ENCODE data around the gene ANKRD6.

Gene ANKRD6

DNA sequence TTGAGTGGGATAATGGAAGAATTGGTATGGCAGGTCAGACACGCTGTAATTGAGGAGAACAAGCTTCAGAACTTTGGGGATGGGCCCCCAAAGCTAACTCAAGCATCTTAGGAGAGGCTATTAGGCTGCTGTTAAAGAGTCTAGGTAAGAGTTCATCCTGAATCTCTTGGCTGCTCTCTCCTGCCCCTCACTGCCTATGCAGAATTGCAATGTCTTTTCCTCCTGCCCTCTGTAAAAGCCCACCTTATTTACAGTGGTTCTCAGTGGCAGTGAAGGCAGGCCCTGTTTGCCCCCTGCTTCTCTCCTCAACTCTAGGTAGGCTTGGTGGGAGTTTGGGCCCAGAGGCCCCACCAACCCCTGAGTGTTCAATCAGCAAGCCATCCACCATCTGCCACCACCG lies 150.6 kb downstream of the ANKRD6 start:
- no peak overlapping the region for H3K27ac ChIP-seq (ENCODE audit: low read depth, low read length)
- H3K4me1 ChIP-seq (ENCODE audit: control insufficient read depth, low read depth, low read length): peaks cover 21% of the 10 kb centered on the region
- H3K4me2 ChIP-seq (ENCODE audit: low read length): no peak overlapping the region
- no peak overlapping the region for H4K5ac ChIP-seq (ENCODE audit: low read length)
- H3K4ac ChIP-seq (ENCODE audit: low read depth, low read length): no peak overlapping the region
- no peak overlapping the region for H2BK5ac ChIP-seq (ENCODE audit: low read length)
- peak overlapping the region; percentile 5 for H2BK120ac ChIP-seq (ENCODE audit: low read depth, low read length)
- H3K4me3 ChIP-seq (ENCODE audit: low read length): no peak overlapping the region
- no peaks in the 10 kb centered on the region for H3K36me3 ChIP-seq (ENCODE audit: control insufficient read depth, insufficient read depth, low read length)
- no peak overlapping the region for H2AK5ac ChIP-seq (ENCODE audit: low read length)
- WGBS (ENCODE audit: extremely low coverage, insufficient coverage, low lambda C conversion rate): no CpG with 5 or more reads among the region's 2 CpGs
- no peak overlapping the region for H3K23ac ChIP-seq (ENCODE audit: low read length)
- no peaks in the 10 kb centered on the region for H3K27me3 ChIP-seq (ENCODE audit: insufficient read depth, low read length, poor library complexity)
- H3K9ac ChIP-seq (ENCODE audit: low read length): no peak overlapping the region
- H3K56ac ChIP-seq (ENCODE audit: low read length): no peak overlapping the region
- peak; percentile 39 for DNase-seq
- H3K79me1 ChIP-seq (ENCODE audit: low read length): peaks cover 2% of the 10 kb centered on the region
- H3K79me2 ChIP-seq (ENCODE audit: control insufficient read depth, insufficient read depth, low read length): no peaks in the 10 kb centered on the region
- peak overlapping the region; percentile 85 for H3K18ac ChIP-seq (ENCODE audit: low read length)
- no peak overlapping the region for H2BK15ac ChIP-seq (replicated peaks; ENCODE audit: low read depth)
- H4K8ac ChIP-seq (ENCODE audit: low read depth, low read length): no peak overlapping the region

DNA sequence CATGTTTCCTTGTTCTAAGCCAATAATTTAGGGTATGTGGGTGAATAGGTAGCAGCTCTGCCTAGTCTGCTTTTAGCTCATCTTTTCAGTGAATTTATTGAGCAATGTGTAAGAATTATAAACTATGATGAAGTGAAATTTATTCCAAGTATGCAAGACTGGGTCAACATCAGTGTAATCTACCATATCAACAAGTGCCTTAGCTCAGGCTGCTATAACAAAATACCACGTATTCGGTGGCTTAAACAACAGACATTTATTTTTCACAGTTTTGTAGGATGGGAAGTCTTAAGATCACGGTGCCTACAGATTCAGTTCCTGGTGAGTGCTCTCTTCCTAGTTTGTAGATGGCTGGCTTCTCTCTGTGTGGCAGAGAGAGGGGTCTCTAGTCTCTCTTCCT lies 151.6 kb downstream of the ANKRD6 start:
- peak overlapping the region; percentile 18 for H4K5ac ChIP-seq (ENCODE audit: low read length)
- H3K18ac ChIP-seq (ENCODE audit: low read length): peak overlapping the region; percentile 85
- H3K56ac ChIP-seq (ENCODE audit: low read length): peak overlapping the region; percentile 26
- no peak overlapping the region for H3K23ac ChIP-seq (ENCODE audit: low read length)
- H2BK120ac ChIP-seq (ENCODE audit: low read depth, low read length): peak overlapping the region; percentile 30
- WGBS (ENCODE audit: extremely low coverage, insufficient coverage, low lambda C conversion rate): no CpG with 5 or more reads among the region's 3 CpGs
- peak overlapping the region; percentile 58 for H2BK5ac ChIP-seq (ENCODE audit: low read length)
- no peak overlapping the region for H3K9ac ChIP-seq (ENCODE audit: low read length)
- peaks cover 22% of the 10 kb centered on the region for H3K4me1 ChIP-seq (ENCODE audit: control insufficient read depth, low read depth, low read length)
- H2AK5ac ChIP-seq (ENCODE audit: low read length): peak overlapping the region; percentile 14
- H2BK15ac ChIP-seq (replicated peaks; ENCODE audit: low read depth): no peak overlapping the region
- no peak overlapping the region for H3K4me2 ChIP-seq (ENCODE audit: low read length)
- DNase-seq: no peak
- peak overlapping the region; percentile 17 for H3K27ac ChIP-seq (ENCODE audit: low read depth, low read length)
- no peaks in the 10 kb centered on the region for H3K36me3 ChIP-seq (ENCODE audit: control insufficient read depth, insufficient read depth, low read length)
- no peaks in the 10 kb centered on the region for H3K27me3 ChIP-seq (ENCODE audit: insufficient read depth, low read length, poor library complexity)
- no peaks in the 10 kb centered on the region for H3K79me2 ChIP-seq (ENCODE audit: control insufficient read depth, insufficient read depth, low read length)
- no peak overlapping the region for H3K4me3 ChIP-seq (ENCODE audit: low read length)
- no peak overlapping the region for H4K8ac ChIP-seq (ENCODE audit: low read depth, low read length)
- peaks cover 2% of the 10 kb centered on the region for H3K79me1 ChIP-seq (ENCODE audit: low read length)
- no peak overlapping the region for H3K4ac ChIP-seq (ENCODE audit: low read depth, low read length)

- Histone ChIP-seq H3K18ac (ENCODE audit: low read length) (no peak overlapping the region), H3K56ac (ENCODE audit: low read length) (no peak overlapping the region), H3K4me3 (ENCODE audit: low read length) (no peak overlapping the region), H3K79me2 (ENCODE audit: control insufficient read depth, insufficient read depth, low read length) (no peaks in the 10 kb centered on the region), H3K4me2 (ENCODE audit: low read length) (no peak overlapping the region), H3K9ac (ENCODE audit: low read length) (no peak overlapping the region), H3K23ac (ENCODE audit: low read length) (no peak overlapping the region), H3K27ac (ENCODE audit: low read depth, low read length) (no peak overlapping the region), H3K36me3 (ENCODE audit: control insufficient read depth, insufficient read depth, low read length) (no peaks in the 10 kb centered on the region), H3K79me1 (ENCODE audit: low read length) (peaks cover 2% of the 10 kb centered on the region), H3K4ac (ENCODE audit: low read depth, low read length) (no peak overlapping the region), H4K5ac (ENCODE audit: low read length) (no peak overlapping the region), H3K27me3 (ENCODE audit: insufficient read depth, low read length, poor library complexity) (no peaks in the 10 kb centered on the region), H2BK5ac (ENCODE audit: low read length) (no peak overlapping the region), H2AK5ac (ENCODE audit: low read length) (no peak overlapping the region), H4K8ac (ENCODE audit: low read depth, low read length) (no peak overlapping the region), H3K4me1 (ENCODE audit: control insufficient read depth, low read depth, low read length) (peaks cover 25% of the 10 kb centered on the region), H2BK120ac (ENCODE audit: low read depth, low read length) (no peak overlapping the region), H2BK15ac (replicated peaks; ENCODE audit: low read depth) (no peak overlapping the region)
- WGBS (ENCODE audit: extremely low coverage, insufficient coverage, low lambda C conversion rate): no CpG with 5 or more reads among the region's 1 CpG
- no peak for DNase-seq
Observed at GRCh38 chr6:89585154-89585553, 152.2 kb downstream of the ANKRD6 start.

DNA sequence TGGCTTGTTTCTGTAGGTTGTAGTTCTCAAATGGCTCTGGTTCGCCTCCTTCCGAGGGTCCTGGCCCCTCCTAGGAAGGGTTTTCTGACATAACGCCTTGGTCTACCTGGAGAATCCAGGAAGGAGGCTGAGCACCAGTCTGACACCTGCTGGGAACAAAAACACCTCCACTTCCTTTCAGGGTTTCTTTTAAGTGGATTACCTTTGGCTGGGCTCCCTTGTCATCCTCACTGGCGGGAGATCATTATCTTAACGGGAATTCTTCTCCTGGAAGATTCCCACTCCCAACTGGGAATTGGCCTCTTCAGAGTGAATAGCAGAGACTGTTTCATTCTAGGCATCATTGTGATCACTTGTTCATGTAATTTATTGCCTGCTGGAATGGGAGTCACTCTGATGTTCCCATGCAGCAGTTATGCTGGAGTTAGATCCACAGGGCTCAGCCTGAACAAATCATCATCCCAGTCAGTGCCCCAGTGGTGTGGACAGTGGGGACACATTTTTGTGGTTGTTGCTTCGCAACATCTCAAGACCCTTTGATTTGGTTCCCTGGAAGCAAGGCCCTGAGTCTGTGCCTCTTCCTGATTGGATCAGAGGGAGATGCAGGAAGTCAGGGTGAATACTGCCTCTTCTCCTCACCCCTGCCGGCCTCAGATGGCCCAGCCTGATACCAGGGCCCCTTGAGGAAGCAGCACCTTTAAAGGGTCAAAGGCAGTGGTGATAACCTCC lies 156.5 kb downstream of the ANKRD6 start:
- Histone ChIP-seq H3K4me3 (ENCODE audit: low read length) (no peak overlapping the region), H3K27ac (ENCODE audit: low read depth, low read length) (peak overlapping the region; percentile 96), H2BK15ac (replicated peaks; ENCODE audit: low read depth) (no peak overlapping the region), H4K5ac (ENCODE audit: low read length) (peak overlapping the region; percentile 72), H3K56ac (ENCODE audit: low read length) (peak overlapping the region; percentile 92), H3K79me2 (ENCODE audit: control insufficient read depth, insufficient read depth, low read length) (no peaks in the 10 kb centered on the region), H3K18ac (ENCODE audit: low read length) (peak overlapping the region; percentile 88), H2BK5ac (ENCODE audit: low read length) (peak overlapping the region; percentile 100), H2AK5ac (ENCODE audit: low read length) (peak overlapping the region; percentile 99), H2BK120ac (ENCODE audit: low read depth, low read length) (no peak overlapping the region), H3K4me1 (ENCODE audit: control insufficient read depth, low read depth, low read length) (peaks cover 28% of the 10 kb centered on the region), H4K8ac (ENCODE audit: low read depth, low read length) (no peak overlapping the region), H3K23ac (ENCODE audit: low read length) (no peak overlapping the region), H3K27me3 (ENCODE audit: insufficient read depth, low read length, poor library complexity) (no peaks in the 10 kb centered on the region), H3K79me1 (ENCODE audit: low read length) (no peaks in the 10 kb centered on the region), H3K36me3 (ENCODE audit: control insufficient read depth, insufficient read depth, low read length) (no peaks in the 10 kb centered on the region), H3K4ac (ENCODE audit: low read depth, low read length) (peak overlapping the region; percentile 93), H3K9ac (ENCODE audit: low read length) (peak overlapping the region; percentile 71), H3K4me2 (ENCODE audit: low read length) (peak overlapping the region; percentile 2)
- WGBS (ENCODE audit: extremely low coverage, insufficient coverage, low lambda C conversion rate): no CpG with 5 or more reads among the region's 7 CpGs
- peak; percentile 99 for DNase-seq

GRCh38 chr6:89590133-89590532 lies 157.2 kb downstream of the ANKRD6 start:
- H4K5ac ChIP-seq (ENCODE audit: low read length): peak overlapping the region; percentile 36

More at GRCh38 chr6:89590133-89590532, 157.2 kb downstream of the ANKRD6 start:
- no peaks in the 10 kb centered on the region for H3K36me3 ChIP-seq (ENCODE audit: control insufficient read depth, insufficient read depth, low read length)
- peak overlapping the region; percentile 90 for H3K27ac ChIP-seq (ENCODE audit: low read depth, low read length)
- peak overlapping the region; percentile 99 for H2BK5ac ChIP-seq (ENCODE audit: low read length)
- H3K79me2 ChIP-seq (ENCODE audit: control insufficient read depth, insufficient read depth, low read length): no peaks in the 10 kb centered on the region
- peak overlapping the region; percentile 99 for H3K4ac ChIP-seq (ENCODE audit: low read depth, low read length)
- H3K56ac ChIP-seq (ENCODE audit: low read length): peak overlapping the region; percentile 78
- peak overlapping the region; percentile 93 for H2BK120ac ChIP-seq (ENCODE audit: low read depth, low read length)
- H2AK5ac ChIP-seq (ENCODE audit: low read length): no peak overlapping the region
- no peak overlapping the region for H3K4me2 ChIP-seq (ENCODE audit: low read length)
- no peaks in the 10 kb centered on the region for H3K27me3 ChIP-seq (ENCODE audit: insufficient read depth, low read length, poor library complexity)
- peak overlapping the region; percentile 85 for H2BK15ac ChIP-seq (replicated peaks; ENCODE audit: low read depth)
- peak overlapping the region; percentile 66 for H3K9ac ChIP-seq (ENCODE audit: low read length)
- DNase-seq: peak; percentile 91
- no peak overlapping the region for H4K8ac ChIP-seq (ENCODE audit: low read depth, low read length)
- peaks cover 24% of the 10 kb centered on the region for H3K4me1 ChIP-seq (ENCODE audit: control insufficient read depth, low read depth, low read length)
- no CpG with 5 or more reads among the region's 2 CpGs for WGBS (ENCODE audit: extremely low coverage, insufficient coverage, low lambda C conversion rate)
- peak overlapping the region; percentile 99 for H3K18ac ChIP-seq (ENCODE audit: low read length)
- no peaks in the 10 kb centered on the region for H3K79me1 ChIP-seq (ENCODE audit: low read length)
- no peak overlapping the region for H3K4me3 ChIP-seq (ENCODE audit: low read length)
- no peak overlapping the region for H3K23ac ChIP-seq (ENCODE audit: low read length)
